ENCODE results near the gene MAP3K8.

- TF ChIP-seq GATA3 (IDR thresholded peaks at IDR 0.05; ENCODE audit: low read depth, low read length) (no peak), GATA2 (IDR thresholded peaks at IDR 0.05; ENCODE audit: low read depth, low read length) (no peak)
Observed at GRCh38 chr10:30438021-30438850, 4.3 kb downstream of the MAP3K8 start.

Data from SH-SY5Y (cell line).